ENCODE results near the gene BIRC5.
A peak's percentile ranks its signal among the peaks of the same experiment; 100 is the strongest.

Gene BIRC5

GRCh38 chr17:78183916-78184315 lies 30.1 kb upstream of the BIRC5 start:
- DNase-seq (ENCODE audit: low read depth, low spot score), result no peak

GRCh38 chr17:78184351-78184750 lies 29.7 kb upstream of the BIRC5 start:
- DNase-seq (ENCODE audit: low read depth, low spot score), result no peak

- DNase-seq (ENCODE audit: low read depth, low spot score), result no peak
These were observed 29.2 kb upstream of the BIRC5 start for GRCh38 chr17:78184868-78185267.

- DNase-seq (ENCODE audit: low read depth, low spot score), result no peak
These were observed 27.9 kb upstream of the BIRC5 start for GRCh38 chr17:78185981-78186691.

- DNase-seq (ENCODE audit: low read depth, low spot score), result peak; percentile 95
These were observed 27.1 kb upstream of the BIRC5 start, which contains the start of the genes AFMID and TK1 for GRCh38 chr17:78186692-78187595. Gene AFMID, plus strand, starts transcription at chr17:78187362. Its CDS starts 9 bp downstream, at chr17:78187371. Gene TK1, minus strand, starts transcription at chr17:78187052. Its CDS starts 58 bp downstream, at chr17:78186994.

- DNase-seq (ENCODE audit: low read depth, low spot score), result no peak
These were observed 17.3 kb upstream of the BIRC5 start for GRCh38 chr17:78196716-78197115.

DNA sequence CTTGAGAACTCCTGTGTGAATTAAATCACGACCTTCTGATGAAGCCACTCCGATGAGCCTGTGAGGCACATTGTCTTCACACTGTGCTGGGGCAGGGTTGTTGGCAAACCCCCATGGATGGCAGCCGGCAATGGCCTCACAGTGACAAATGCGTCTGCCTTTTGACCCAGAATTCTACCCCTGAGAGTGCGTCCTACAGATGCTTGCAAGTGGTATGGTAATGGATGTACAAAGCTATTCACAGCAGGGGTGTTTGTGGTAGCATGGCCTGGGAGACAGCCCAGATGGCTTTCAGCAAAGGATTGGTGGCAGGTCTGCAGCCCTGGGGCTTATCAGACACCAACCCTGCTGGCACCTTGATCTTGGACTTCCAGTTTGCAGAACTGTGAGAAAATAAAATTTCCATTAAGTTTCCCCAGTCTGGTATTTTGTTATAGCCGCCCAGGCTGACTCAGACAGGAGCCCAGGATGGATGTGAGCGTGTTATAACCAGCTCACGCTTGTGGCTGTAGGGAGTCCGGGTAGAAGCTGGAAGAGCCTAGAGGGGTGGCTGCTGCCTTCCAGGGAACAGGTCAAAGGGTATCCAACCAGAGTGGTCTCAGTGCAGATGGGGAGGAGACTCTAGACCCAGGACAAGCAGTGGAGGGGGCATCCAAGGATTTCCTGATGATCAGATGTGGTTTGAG lies 16.8 kb upstream of the BIRC5 start:
- no peak for DNase-seq (ENCODE audit: low read depth, low spot score)

DNA sequence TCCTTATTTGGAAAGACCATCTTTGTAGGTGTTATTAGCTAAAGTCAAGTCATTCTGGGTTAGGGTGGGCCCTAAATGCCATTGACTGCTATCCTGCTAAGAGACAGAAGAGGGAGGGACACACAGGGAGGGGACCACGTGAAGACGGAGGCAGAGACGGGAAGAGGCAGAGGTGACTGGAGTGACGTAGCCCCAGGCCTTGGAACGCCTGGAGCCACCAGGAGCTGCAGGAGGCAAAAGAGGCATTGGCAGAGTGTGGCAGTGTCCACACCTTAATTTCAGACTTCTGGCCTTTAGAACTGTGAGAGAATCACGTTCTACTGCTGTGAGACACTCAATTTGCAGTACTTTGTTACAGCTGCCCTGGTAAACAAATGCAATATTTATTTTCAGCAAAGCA lies 13.6 kb upstream of the BIRC5 start:
- DNase-seq (ENCODE audit: low read depth, low spot score), result no peak

DNA sequence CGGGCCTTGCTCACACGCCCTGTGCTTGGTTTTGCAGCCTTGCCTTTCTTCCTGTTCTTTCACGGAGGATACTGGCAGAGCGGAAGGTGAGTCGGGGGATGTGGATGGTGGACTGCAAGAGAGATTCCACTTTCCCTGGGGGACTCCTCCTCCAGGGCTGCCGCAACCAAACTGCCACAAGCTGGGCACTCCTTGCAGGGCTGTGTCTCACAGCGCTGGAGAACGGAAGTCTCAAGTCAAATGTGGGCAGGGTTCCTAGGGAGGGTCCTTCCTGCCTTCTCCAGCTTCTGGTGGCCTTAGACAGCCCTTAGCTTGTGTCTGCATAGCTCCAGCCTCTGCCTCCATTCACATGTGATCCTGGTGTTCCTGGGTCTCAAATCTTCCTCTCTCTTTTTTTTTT lies 11.4 kb upstream of the BIRC5 start:
- DNase-seq (ENCODE audit: low read depth, low spot score), result no peak

DNA sequence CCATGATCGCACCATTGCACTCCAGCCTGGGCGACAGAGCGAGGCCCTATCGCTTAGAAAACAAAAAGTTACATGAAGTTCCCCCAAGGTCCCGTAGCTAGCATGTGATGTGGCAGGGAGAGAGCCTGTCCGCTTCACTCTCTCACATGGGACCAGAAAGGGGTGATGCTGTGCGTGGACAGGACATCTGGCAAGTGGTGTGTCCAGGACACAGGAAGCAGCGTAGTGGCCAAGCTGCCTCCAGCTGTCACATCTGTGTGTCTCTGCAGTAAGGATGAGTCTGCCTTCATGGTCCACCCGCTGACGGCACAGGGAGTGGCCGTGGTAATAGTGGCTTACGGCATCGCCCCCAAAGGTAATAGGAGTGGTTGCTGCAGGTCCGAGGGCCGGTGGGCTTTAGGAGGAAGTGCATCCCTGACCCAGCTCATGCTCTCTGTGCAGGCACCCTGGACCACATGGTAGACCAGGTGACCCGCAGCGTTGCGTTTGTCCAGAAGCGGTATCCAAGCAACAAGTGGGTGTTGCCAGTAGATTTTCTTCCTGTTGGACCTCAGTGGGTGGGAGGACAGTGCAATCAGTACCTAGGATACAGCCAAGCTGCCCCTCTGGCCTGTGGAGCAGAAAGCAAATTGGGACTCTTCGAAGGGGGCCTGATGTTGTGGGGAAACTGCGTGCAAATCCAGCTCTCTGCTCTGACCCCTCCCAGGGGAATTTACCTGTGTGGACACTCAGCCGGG lies 9.5 kb upstream of the BIRC5 start:
- no peak for DNase-seq (ENCODE audit: low read depth, low spot score)

GRCh38 chr17:78205124-78205775 lies 8.8 kb upstream of the BIRC5 start:
- no peak for DNase-seq (ENCODE audit: low read depth, low spot score)

DNA sequence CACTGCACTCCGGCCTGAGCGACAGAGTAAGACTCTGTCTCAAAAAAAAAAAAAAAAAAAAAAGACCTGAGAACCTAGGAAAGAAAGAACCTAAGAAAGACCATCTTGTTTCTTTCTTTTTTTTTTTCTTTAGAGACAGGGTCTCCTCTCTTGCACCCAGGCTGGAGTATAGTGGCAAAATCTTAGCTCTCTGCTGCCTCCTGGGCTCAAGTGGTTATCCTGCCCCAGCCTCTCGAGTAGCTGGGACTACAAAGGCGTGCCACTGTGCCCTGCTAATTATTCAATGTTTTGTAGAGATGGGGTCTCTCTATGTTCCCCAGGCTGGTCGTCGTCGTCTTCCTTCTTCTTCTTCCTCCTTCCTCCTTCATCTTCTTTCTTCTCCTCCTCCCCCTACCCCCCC lies 7.8 kb upstream of the BIRC5 start:
- DNase-seq (ENCODE audit: low read depth, low spot score), result no peak

DNA sequence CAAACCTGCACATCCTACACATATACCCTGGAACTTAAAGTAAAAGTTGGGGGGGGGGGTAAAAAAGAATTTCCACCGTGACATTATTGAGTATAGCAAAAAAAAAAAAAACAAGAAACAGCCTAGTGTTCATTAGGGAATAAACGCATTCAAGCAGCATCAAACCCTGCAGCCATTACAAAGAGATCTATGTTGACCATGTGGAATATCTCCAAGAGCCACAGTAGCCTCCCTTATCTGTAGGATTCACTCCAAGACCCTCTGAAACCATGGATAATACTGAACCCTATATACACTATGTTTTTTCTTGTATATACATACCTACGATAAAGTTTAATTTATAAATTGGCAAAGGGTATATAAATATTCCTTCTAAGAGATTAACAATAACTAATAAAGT lies 5.6 kb upstream of the BIRC5 start:
- DNase-seq (ENCODE audit: low read depth, low spot score), result no peak

- DNase-seq (ENCODE audit: low read depth, low spot score), result no peak
These were observed 3.9 kb upstream of the BIRC5 start for GRCh38 chr17:78210111-78210510.

GRCh38 chr17:78211032-78211431 lies 3.0 kb upstream of the BIRC5 start:
- DNase-seq (ENCODE audit: low read depth, low spot score), result no peak

- DNase-seq (ENCODE audit: low read depth, low spot score), result no peak
These were observed 631 bp downstream of the BIRC5 start for GRCh38 chr17:78214706-78215061.

- no peak for DNase-seq (ENCODE audit: low read depth, low spot score)
These were observed 5.5 kb downstream of the BIRC5 start for GRCh38 chr17:78219396-78220150.

- no peak for DNase-seq (ENCODE audit: low read depth, low spot score)
These were observed 9.0 kb downstream of the BIRC5 start for GRCh38 chr17:78223061-78223460.

DNA sequence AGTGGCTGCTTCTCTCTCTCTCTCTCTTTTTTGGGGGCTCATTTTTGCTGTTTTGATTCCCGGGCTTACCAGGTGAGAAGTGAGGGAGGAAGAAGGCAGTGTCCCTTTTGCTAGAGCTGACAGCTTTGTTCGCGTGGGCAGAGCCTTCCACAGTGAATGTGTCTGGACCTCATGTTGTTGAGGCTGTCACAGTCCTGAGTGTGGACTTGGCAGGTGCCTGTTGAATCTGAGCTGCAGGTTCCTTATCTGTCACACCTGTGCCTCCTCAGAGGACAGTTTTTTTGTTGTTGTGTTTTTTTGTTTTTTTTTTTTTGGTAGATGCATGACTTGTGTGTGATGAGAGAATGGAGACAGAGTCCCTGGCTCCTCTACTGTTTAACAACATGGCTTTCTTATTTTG lies 9.7 kb downstream of the BIRC5 start:
- no peak for DNase-seq (ENCODE audit: low read depth, low spot score)

All from smooth muscle cell of the brain vasculature (primary cell).